Kidney (tissue), 22 donors: ENCODE results near the gene NAB2. TPM values are rescaled to one million over a fixed set of nuclear protein-coding genes. Genes with fewer than 3 reads are reported as not detected.

Experiments used
- DNase-seq, 5 donors: peaks; one replicate each; pipeline ENCODE4 v3.0.0-alpha.2; 2013 to 2020
- FAIRE-seq: peaks from 2 replicates; lab custom pipeline; 2012; peaks lifted over from hg19 to GRCh38; lab: Jason Lieb, UNC
- H3K27ac ChIP-seq, 2 donors: one replicate each; pipeline ENCODE4 v1.7.0; 2013; ENCODE audit warnings: low read depth in 2 of 2, low read length in 2 of 2, inconsistent platforms in 1 of 2
- H3K27me3 ChIP-seq: one replicate; pipeline ENCODE4 v1.7.1; 2013; ENCODE audit warnings: low read length, inconsistent platforms; ENCODE audit not compliant: control insufficient read depth, insufficient read depth
- H3K36me3 ChIP-seq, 3 donors: one replicate each; pipeline versions ENCODE4 v1.7.0 to v1.7.1; 2013; ENCODE audit warnings: low read length in 3 of 3, control low read depth in 1 of 3, inconsistent platforms in 1 of 3; ENCODE audit not compliant: insufficient read depth in 3 of 3, control insufficient read depth in 2 of 3
- H3K4me1 ChIP-seq, 3 donors: one replicate each; pipeline versions ENCODE4 v1.7.0 to v1.7.1; 2013; ENCODE audit warnings: low read length in 3 of 3, inconsistent platforms in 1 of 3, low read depth in 1 of 3; ENCODE audit not compliant: control insufficient read depth in 2 of 3, insufficient read depth in 2 of 3
- H3K4me3 ChIP-seq, 3 donors: one replicate each; pipeline versions ENCODE4 v1.7.0 to v1.8.1; 2013; ENCODE audit warnings: low read length in 3 of 3, control low read depth in 1 of 3, inconsistent platforms in 1 of 3
- H3K9ac ChIP-seq, 3 donors: one replicate each; pipeline versions ENCODE4 v1.7.0 to v1.7.1; 2013; ENCODE audit warnings: low read length in 3 of 3, control low read depth in 1 of 3, inconsistent platforms in 1 of 3
- H3K9me3 ChIP-seq, 3 donors: one replicate each; pipeline versions ENCODE4 v1.7.0 to v1.7.1; 2013; ENCODE audit warnings: low read length in 3 of 3, control low read depth in 1 of 3, inconsistent platforms in 1 of 3; ENCODE audit not compliant: control insufficient read depth in 2 of 3, insufficient read depth in 1 of 3
- CTCF ChIP-seq: IDR thresholded peaks from 3 replicates; pipeline ENCODE4 v1.5.1; 2012; ENCODE audit warnings: mild to moderate bottlenecking, moderate library complexity, borderline replicate concordance; ENCODE audit not compliant: insufficient read depth; ENCODE audit errors: extremely low read depth
- intact Hi-C: fragments of 100-400 bp; cut with DNase I; formaldehyde crosslinking; loops from one replicate; pipeline ENCODE4 v1.11.1; 2022
- long read RNA-seq, 10 donors: library from polyadenylated mRNA in 1 of 10; unstranded in 1 of 10; transcript quantifications; one replicate each; pipeline ENCODE4 v2.0.0 and lab custom pipeline, GENCODE V29; 2021 to 2026
- polyA plus RNA-seq: library from polyadenylated mRNA; stranded (reverse); fragments of 350-450 nt; fragmentation: Illumina TruSeq; extraction: RNeasy Lipid Tissue Mini Kit (QIAGEN cat#74804); gene quantifications from one replicate; pipeline ENCODE4 v1.2.3, GENCODE V29; 2014; ENCODE audit warnings: low read depth, low replicate concordance; ENCODE audit not compliant: insufficient read depth
- total RNA-seq: library from RNA; stranded (reverse); fragmentation: NEBNext Ultra II Directional; extraction: Animal tissue kit (Norgen Biotek cat#: 25700); gene quantifications from one replicate; pipeline ENCODE4 v1.2.1, GENCODE V29; 2021
- donor health status: control.
- donor health status: control.
- donor health status: control.
- donor health status: control.
- donor health status: control.
- donor health status: DM: yes; HTN: yes; CAD: no.
- donor health status: Normal renal cell carcinoma (clear cell type).

NAB2 gene, protein sequence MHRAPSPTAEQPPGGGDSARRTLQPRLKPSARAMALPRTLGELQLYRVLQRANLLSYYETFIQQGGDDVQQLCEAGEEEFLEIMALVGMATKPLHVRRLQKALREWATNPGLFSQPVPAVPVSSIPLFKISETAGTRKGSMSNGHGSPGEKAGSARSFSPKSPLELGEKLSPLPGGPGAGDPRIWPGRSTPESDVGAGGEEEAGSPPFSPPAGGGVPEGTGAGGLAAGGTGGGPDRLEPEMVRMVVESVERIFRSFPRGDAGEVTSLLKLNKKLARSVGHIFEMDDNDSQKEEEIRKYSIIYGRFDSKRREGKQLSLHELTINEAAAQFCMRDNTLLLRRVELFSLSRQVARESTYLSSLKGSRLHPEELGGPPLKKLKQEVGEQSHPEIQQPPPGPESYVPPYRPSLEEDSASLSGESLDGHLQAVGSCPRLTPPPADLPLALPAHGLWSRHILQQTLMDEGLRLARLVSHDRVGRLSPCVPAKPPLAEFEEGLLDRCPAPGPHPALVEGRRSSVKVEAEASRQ
- total RNA-seq (28.0 TPM), polyA plus RNA-seq (13.9 TPM)
- long read RNA-seq, donor 1, partial matches to known transcripts, result 40 of 43 reads
- long read RNA-seq, donor 1, other reads (novel, unspliced or antisense), result 0 of 43 reads
- long read RNA-seq, donor 2, partial matches to known transcripts, result 22 of 25 reads
- long read RNA-seq, donor 2, other reads (novel, unspliced or antisense), result 0 of 25 reads
- long read RNA-seq, donor 3, transcript NAB2-201 (7 exons, 2,711 nt), result major isoform, 8 of 8 reads
- long read RNA-seq, donor 3, partial matches to known transcripts, result 0 of 8 reads
- long read RNA-seq, donor 3, other reads (novel, unspliced or antisense), result 0 of 8 reads
- long read RNA-seq, donor 4, transcript NAB2-201 (7 exons, 2,711 nt), result major isoform, 10 of 100 reads
- long read RNA-seq, donor 4, partial matches to known transcripts, result 83 of 100 reads
- long read RNA-seq, donor 4, other reads (novel, unspliced or antisense), result 6 of 100 reads
- long read RNA-seq, donor 5, result 0 reads
- long read RNA-seq, donor 6, transcript NAB2-201 (7 exons, 2,711 nt), result major isoform, 8 of 8 reads
- long read RNA-seq, donor 6, partial matches to known transcripts, result 0 of 8 reads
- long read RNA-seq, donor 6, other reads (novel, unspliced or antisense), result 0 of 8 reads
- long read RNA-seq, donor 7, transcript NAB2-201 (7 exons, 2,711 nt), result major isoform, 16 of 26 reads
- long read RNA-seq, donor 7, partial matches to known transcripts, result 8 of 26 reads
- long read RNA-seq, donor 7, other reads (novel, unspliced or antisense), result 1 of 26 reads
- long read RNA-seq, donor 8, transcript NAB2-201 (7 exons, 2,711 nt), result major isoform, 7 of 82 reads
- long read RNA-seq, donor 8, partial matches to known transcripts, result 74 of 82 reads
- long read RNA-seq, donor 8, other reads (novel, unspliced or antisense), result 0 of 82 reads
- long read RNA-seq, donor 9, partial matches to known transcripts, result 16 of 19 reads
- long read RNA-seq, donor 9, other reads (novel, unspliced or antisense), result 0 of 19 reads
- long read RNA-seq, donor 10, transcript NAB2-201 (7 exons, 2,711 nt), result major isoform, 7 of 9 reads
- long read RNA-seq, donor 10, partial matches to known transcripts, result 0 of 9 reads
- long read RNA-seq, donor 10, other reads (novel, unspliced or antisense), result 0 of 9 reads

- peaks cover 4 to 21% (median 5%) of the 10 kb centered on the region in 3 donors for H3K36me3 ChIP-seq
- H3K27me3 ChIP-seq, result no peaks in the 10 kb centered on the region
- peaks cover 5 to 18% (median 15%) of the 10 kb centered on the region in 3 donors for H3K4me1 ChIP-seq
- H3K9ac ChIP-seq, result peak within 1 kb of the TSS; percentile 54 to 95 (median 68)
- no peak for TF ChIP-seq CTCF
- FAIRE-seq (no peak), DNase-seq (peak; percentile 97 to 99 (median 98))
- intact Hi-C loops, result no loop called here
- peak within 1 kb of the TSS; percentile 99 to 100 for H3K27ac ChIP-seq
- H3K4me3 ChIP-seq, result peak within 1 kb of the TSS; percentile 78 to 84 (median 83)
- H3K9me3 ChIP-seq, result no peaks in the 10 kb centered on the region
These were observed at the start of gene NAB2 for GRCh38 chr12:57088354-57089270. Gene NAB2, plus strand, starts transcription at chr12:57089114. Its CDS starts 158 bp downstream, at chr12:57089272.

DNA sequence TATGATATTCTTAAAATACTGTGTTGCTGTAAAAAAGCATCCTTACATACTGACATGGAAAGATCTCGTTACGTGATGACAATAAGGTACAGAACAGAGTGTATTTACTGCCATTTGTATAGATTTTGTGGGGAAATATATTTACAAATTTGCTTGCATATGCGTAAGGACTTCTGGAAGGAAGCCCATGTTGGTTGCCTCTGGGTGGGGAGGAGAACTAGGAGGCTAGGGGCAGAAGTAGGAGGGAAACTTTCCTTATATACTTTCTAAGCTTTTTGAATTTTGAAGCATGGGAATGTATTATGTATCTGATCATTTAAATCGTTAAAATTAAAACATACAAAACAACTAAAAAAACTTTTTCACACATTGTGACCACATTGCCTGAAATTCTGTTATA lies 48.7 kb upstream of the NAB2 start:
- no peak for TF ChIP-seq CTCF
- FAIRE-seq, result no peak
- H3K27me3 ChIP-seq, result no peaks in the 10 kb centered on the region

More for the DNA sequence above, 48.7 kb upstream of the NAB2 start:
- H3K36me3 ChIP-seq, result no peaks in the 10 kb centered on the region
- no peak overlapping the region for H3K9ac ChIP-seq
- H3K27ac ChIP-seq, result no peak overlapping the region
- no peak overlapping the region for H3K4me3 ChIP-seq
- DNase-seq, result no peak
- no peaks in the 10 kb centered on the region for H3K9me3 ChIP-seq
- intact Hi-C loops, result no loop called here
- H3K4me1 ChIP-seq, result no peaks in the 10 kb centered on the region
